GM23338 (cell line): ENCODE data around the gene MLNR. TPM values are rescaled to one million over a fixed set of nuclear protein-coding genes. Genes with fewer than 3 reads are reported as not detected.

Source experiments
- ATAC-seq: fragments of 200-7000 bp; cut with Tn5 transposase; 3 replicates; pipeline ENCODE4 v1.9.1; 2020
- DNase-seq: peaks from one replicate; pipeline ENCODE4 v3.0.0-alpha.2; 2015; ENCODE audit warnings: low spot score
- H2AFZ ChIP-seq: fragments of 200-600 bp; sonication (generic); 2 replicates; pipeline ENCODE4 v1.8.0; 2016; ENCODE audit warnings: antibody characterized with exemption, mild to moderate bottlenecking, moderate library complexity
- H3F3A ChIP-seq: fragments of 200-600 bp; sonication (generic); replicated peaks from 2 replicates; pipeline ENCODE4 v1.8.0; 2017; ENCODE audit warnings: antibody characterized with exemption, mixed run types, low read depth
- H3K27ac ChIP-seq: fragments of 200-600 bp; sonication (generic); 2 replicates; pipeline ENCODE4 v1.6.1; 2016; ENCODE audit warnings: low read depth
- H3K27me3 ChIP-seq: fragments of 200-600 bp; sonication (generic); 2 replicates; pipeline ENCODE4 v1.8.0; 2016; ENCODE audit warnings: mild to moderate bottlenecking, mixed run types, moderate library complexity; ENCODE audit not compliant: insufficient read depth
- H3K36me3 ChIP-seq: fragments of 200-600 bp; sonication (generic); 2 replicates; pipeline ENCODE4 v1.8.0; 2016; ENCODE audit warnings: mild to moderate bottlenecking; ENCODE audit not compliant: insufficient read depth
- H3K4me1 ChIP-seq: fragments of 200-600 bp; sonication (generic); 2 replicates; pipeline ENCODE4 v1.8.0; 2016; ENCODE audit warnings: mild to moderate bottlenecking, moderate library complexity; ENCODE audit not compliant: insufficient read depth
- H3K4me2 ChIP-seq: fragments of 200-600 bp; sonication (generic); 2 replicates; pipeline ENCODE4 v1.7.1; 2017; ENCODE audit warnings: mixed run types
- H3K4me3 ChIP-seq: fragments of 200-600 bp; sonication (generic); 2 replicates; pipeline ENCODE4 v1.6.1; 2016; ENCODE audit warnings: mixed run types
- H3K79me2 ChIP-seq: fragments of 200-600 bp; sonication (generic); replicated peaks from 2 replicates; pipeline ENCODE4 v1.8.0; 2017; ENCODE audit warnings: mild to moderate bottlenecking; ENCODE audit not compliant: insufficient read depth
- H3K9me2 ChIP-seq: fragments of 200-600 bp; sonication (generic); 2 replicates; pipeline ENCODE4 v1.8.0; 2017; ENCODE audit not compliant: insufficient read depth
- H4K20me1 ChIP-seq: fragments of 200-600 bp; sonication (generic); replicated peaks from 2 replicates; pipeline ENCODE4 v1.8.0; 2017; ENCODE audit warnings: mild to moderate bottlenecking; ENCODE audit not compliant: insufficient read depth
- H3K27ac Mint-ChIP-seq: 2 replicates; pipeline ENCODE4 v1.8.0; 2020; ENCODE audit warnings: inconsistent platforms, mild to moderate bottlenecking, moderate library complexity, mixed read lengths
- H3K27me3 Mint-ChIP-seq: 3 replicates; pipeline ENCODE4 v1.8.0; 2022; ENCODE audit warnings: low read depth, mild to moderate bottlenecking, moderate library complexity, mixed read lengths, inconsistent platforms; ENCODE audit not compliant: insufficient read depth, poor library complexity
- H3K36me3 Mint-ChIP-seq: 3 replicates; pipeline ENCODE4 v1.8.0; 2021; ENCODE audit warnings: low read depth, mild to moderate bottlenecking, inconsistent platforms, moderate library complexity, mixed read lengths
- H3K4me1 Mint-ChIP-seq: 3 replicates; pipeline ENCODE4 v1.8.0; 2020; ENCODE audit warnings: mild to moderate bottlenecking, inconsistent platforms, mixed read lengths
- H3K4me3 Mint-ChIP-seq: 3 replicates; pipeline ENCODE4 v1.8.0; 2021; ENCODE audit warnings: moderate library complexity, mild to moderate bottlenecking, inconsistent platforms, mixed read lengths
- H3K9me3 Mint-ChIP-seq: 3 replicates; pipeline ENCODE4 v1.8.0; 2020; ENCODE audit warnings: moderate library complexity, mild to moderate bottlenecking, inconsistent platforms, mixed read lengths
- EZH2 ChIP-seq: fragments of 200-600 bp; sonication (generic); IDR thresholded peaks from one replicate; pipeline ENCODE4 v1.8.0; 2017; ENCODE audit warnings: antibody characterized with exemption, mild to moderate bottlenecking, low read depth; ENCODE audit not compliant: unreplicated experiment
- EZH2phosphoT487 ChIP-seq: fragments of 200-600 bp; sonication (generic); IDR thresholded peaks from one replicate; pipeline ENCODE4 v1.8.1; 2018; ENCODE audit warnings: antibody characterized with exemption; ENCODE audit not compliant: unreplicated experiment
- JUNB ChIP-seq: IDR thresholded peaks from one replicate; pipeline ENCODE4 v1.6.1; 2016; ENCODE audit warnings: antibody characterized with exemption; ENCODE audit not compliant: unreplicated experiment
- NANOG ChIP-seq: IDR thresholded peaks from 2 replicates; pipeline ENCODE4 v1.6.1; 2016; ENCODE audit warnings: antibody characterized with exemption, borderline replicate concordance
- STAT1 ChIP-seq: IDR thresholded peaks from one replicate; pipeline ENCODE4 v1.6.1; 2016; ENCODE audit warnings: antibody characterized with exemption; ENCODE audit not compliant: unreplicated experiment
- ZNF114 ChIP-seq: fragments of 250-450 bp; sonication (Bioruptor Pico); IDR thresholded peaks from 2 replicates; pipeline ENCODE4 v1.5.0; 2020; ENCODE audit warnings: mild to moderate bottlenecking, moderate library complexity
- ZNF331 ChIP-seq: fragments of 250-450 bp; sonication (Bioruptor Pico); IDR thresholded peaks from 2 replicates; pipeline ENCODE4 v1.5.0; 2020; ENCODE audit warnings: low read depth, mild to moderate bottlenecking, moderate library complexity
- ZNF462 ChIP-seq: fragments of 250-450 bp; sonication (Bioruptor Pico); IDR thresholded peaks from 2 replicates; pipeline ENCODE4 v1.5.0; 2020; ENCODE audit warnings: mild to moderate bottlenecking, moderate library complexity
- long read RNA-seq: library from polyadenylated mRNA; unstranded; transcript quantifications from one replicate; pipeline ENCODE4 v2.0.0, GENCODE V29; 2020; ENCODE audit not compliant: unreplicated experiment
- polyA plus RNA-seq: library from polyadenylated mRNA; unstranded; fragments of >200 nt; fragmentation: Nextera tagmentation; extraction: Ambion mirVana; gene quantifications from 2 replicates; pipeline ENCODE4 v1.2.1, GENCODE V29; 2016
- total RNA-seq: library from RNA; depleted of rRNA; stranded (reverse); fragments of >200 nt; shearing (Covaris generic); gene quantifications from 2 replicates; pipeline ENCODE4 v1.2.3, GENCODE V29; 2014; rRNA removed
- TF ChIP-seq, protein P1 (sequence below), 2 experiments: fragments of 200-600 bp in 1 of 2; sonication (generic) in 1 of 2; conservative IDR thresholded peaks; 2 replicates each; pipeline versions ENCODE4 v1.5.1 to v1.6.1; 2016 to 2017; ENCODE audit warnings: antibody characterized with exemption in 2 of 2, low read depth in 2 of 2, mild to moderate bottlenecking in 2 of 2, moderate library complexity in 1 of 2

Gene MLNR, protein sequence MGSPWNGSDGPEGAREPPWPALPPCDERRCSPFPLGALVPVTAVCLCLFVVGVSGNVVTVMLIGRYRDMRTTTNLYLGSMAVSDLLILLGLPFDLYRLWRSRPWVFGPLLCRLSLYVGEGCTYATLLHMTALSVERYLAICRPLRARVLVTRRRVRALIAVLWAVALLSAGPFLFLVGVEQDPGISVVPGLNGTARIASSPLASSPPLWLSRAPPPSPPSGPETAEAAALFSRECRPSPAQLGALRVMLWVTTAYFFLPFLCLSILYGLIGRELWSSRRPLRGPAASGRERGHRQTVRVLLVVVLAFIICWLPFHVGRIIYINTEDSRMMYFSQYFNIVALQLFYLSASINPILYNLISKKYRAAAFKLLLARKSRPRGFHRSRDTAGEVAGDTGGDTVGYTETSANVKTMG
- total RNA-seq (0.17 and 0.54 TPM in 2 replicates), polyA plus RNA-seq (0.17 TPM in 1 of 2 replicates, not detected in the other)
- long read RNA-seq = 0 reads

DNA sequence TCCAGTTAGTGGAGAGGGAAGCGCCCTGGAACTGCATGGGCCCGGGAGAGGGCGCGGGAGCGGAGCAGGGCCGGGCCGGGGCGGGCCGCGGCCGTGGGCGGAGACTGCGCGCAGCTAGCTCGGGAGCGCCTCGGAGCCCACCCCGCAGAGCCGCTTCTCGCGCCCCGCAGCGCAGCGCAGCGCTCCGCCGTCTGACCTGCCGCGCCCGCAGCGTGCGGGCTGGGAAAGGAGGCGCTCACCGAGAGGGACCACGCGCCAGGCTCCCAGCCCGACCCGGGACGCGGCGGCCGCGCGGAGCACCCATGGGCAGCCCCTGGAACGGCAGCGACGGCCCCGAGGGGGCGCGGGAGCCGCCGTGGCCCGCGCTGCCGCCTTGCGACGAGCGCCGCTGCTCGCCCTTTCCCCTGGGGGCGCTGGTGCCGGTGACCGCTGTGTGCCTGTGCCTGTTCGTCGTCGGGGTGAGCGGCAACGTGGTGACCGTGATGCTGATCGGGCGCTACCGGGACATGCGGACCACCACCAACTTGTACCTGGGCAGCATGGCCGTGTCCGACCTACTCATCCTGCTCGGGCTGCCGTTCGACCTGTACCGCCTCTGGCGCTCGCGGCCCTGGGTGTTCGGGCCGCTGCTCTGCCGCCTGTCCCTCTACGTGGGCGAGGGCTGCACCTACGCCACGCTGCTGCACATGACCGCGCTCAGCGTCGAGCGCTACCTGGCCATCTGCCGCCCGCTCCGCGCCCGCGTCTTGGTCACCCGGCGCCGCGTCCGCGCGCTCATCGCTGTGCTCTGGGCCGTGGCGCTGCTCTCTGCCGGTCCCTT lies at the start of gene MLNR:
TSS of gene MLNR (plus strand) at position 303 of the 820 bp plus-strand sequence. CDS start at position 303, 0 bp downstream.
- H3K27ac Mint-ChIP-seq = no peak within 1 kb of the TSS
- H3K4me3 ChIP-seq = peak within 1 kb of the TSS; percentile 57
- peaks cover 28% of the 10 kb centered on the region for H3K4me1 Mint-ChIP-seq
- H3F3A ChIP-seq = peaks cover 7% of the 10 kb centered on the region
- H4K20me1 ChIP-seq = no peaks in the 10 kb centered on the region
- peaks cover 77% of the 10 kb centered on the region for H3K27me3 Mint-ChIP-seq
- no peaks in the 10 kb centered on the region for H3K36me3 ChIP-seq
- no peak within 1 kb of the TSS for H3K27ac ChIP-seq
- peak within 1 kb of the TSS; percentile 98 for H2AFZ ChIP-seq
- ATAC-seq (peak; percentile 71), DNase-seq (peak; percentile 76)
- H3K36me3 Mint-ChIP-seq = no peaks in the 10 kb centered on the region; the same call in 2 of the 3 replicates
- no peaks in the 10 kb centered on the region for H3K79me2 ChIP-seq
- peaks cover 7% of the 10 kb centered on the region for H3K4me1 ChIP-seq
- TF ChIP-seq EZH2 (peak; percentile 2), JUNB (no peak)
- TF ChIP-seq, protein P1, sequence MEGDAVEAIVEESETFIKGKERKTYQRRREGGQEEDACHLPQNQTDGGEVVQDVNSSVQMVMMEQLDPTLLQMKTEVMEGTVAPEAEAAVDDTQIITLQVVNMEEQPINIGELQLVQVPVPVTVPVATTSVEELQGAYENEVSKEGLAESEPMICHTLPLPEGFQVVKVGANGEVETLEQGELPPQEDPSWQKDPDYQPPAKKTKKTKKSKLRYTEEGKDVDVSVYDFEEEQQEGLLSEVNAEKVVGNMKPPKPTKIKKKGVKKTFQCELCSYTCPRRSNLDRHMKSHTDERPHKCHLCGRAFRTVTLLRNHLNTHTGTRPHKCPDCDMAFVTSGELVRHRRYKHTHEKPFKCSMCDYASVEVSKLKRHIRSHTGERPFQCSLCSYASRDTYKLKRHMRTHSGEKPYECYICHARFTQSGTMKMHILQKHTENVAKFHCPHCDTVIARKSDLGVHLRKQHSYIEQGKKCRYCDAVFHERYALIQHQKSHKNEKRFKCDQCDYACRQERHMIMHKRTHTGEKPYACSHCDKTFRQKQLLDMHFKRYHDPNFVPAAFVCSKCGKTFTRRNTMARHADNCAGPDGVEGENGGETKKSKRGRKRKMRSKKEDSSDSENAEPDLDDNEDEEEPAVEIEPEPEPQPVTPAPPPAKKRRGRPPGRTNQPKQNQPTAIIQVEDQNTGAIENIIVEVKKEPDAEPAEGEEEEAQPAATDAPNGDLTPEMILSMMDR (conservative IDR thresholded peaks at IDR 0.05; ENCODE audit: low read depth in 2 of 2) = peak; percentile 17 to 50; a peak in 2 of 4 replicates
- peaks cover 93% of the 10 kb centered on the region for H3K27me3 ChIP-seq
- peaks cover 9% of the 10 kb centered on the region; the same call in 2 of the 3 replicates for H3K9me3 Mint-ChIP-seq
- no peaks in the 10 kb centered on the region for H3K9me2 ChIP-seq
- peak within 1 kb of the TSS; percentile 88 for H3K4me2 ChIP-seq
- H3K4me3 Mint-ChIP-seq = peak within 1 kb of the TSS; percentile 75

- H3K79me2 ChIP-seq = no peaks in the 10 kb centered on the region
- Mint-ChIP-seq H3K9me3 (no peaks in the 10 kb centered on the region), H3K36me3 (peaks cover 11% of the 10 kb centered on the region; the same call in 1 of the 3 replicates), H3K27me3 (no peaks in the 10 kb centered on the region), H3K27ac (no peak overlapping the region), H3K4me1 (no peaks in the 10 kb centered on the region; the same call in 2 of the 3 replicates), H3K4me3 (no peak overlapping the region)
- H4K20me1 ChIP-seq = no peaks in the 10 kb centered on the region
- no peaks in the 10 kb centered on the region for H3K27me3 ChIP-seq
- no peak for DNase-seq
- H2AFZ ChIP-seq = no peak overlapping the region
- H3K9me2 ChIP-seq = no peaks in the 10 kb centered on the region
- no peaks in the 10 kb centered on the region for H3K4me1 ChIP-seq
- no peak for TF ChIP-seq NANOG
- TF ChIP-seq JUNB = no peak
- TF ChIP-seq ZNF331 (CRISPR knock-in tag) = no peak
- no peak for TF ChIP-seq STAT1
- TF ChIP-seq ZNF114 (CRISPR knock-in tag) = no peak
- no peak for TF ChIP-seq EZH2phosphoT487
- no peak for TF ChIP-seq ZNF462 (CRISPR knock-in tag)
- H3K27ac ChIP-seq = no peak overlapping the region
- ATAC-seq = no peak
- H3K4me2 ChIP-seq = no peak overlapping the region
- H3K4me3 ChIP-seq = no peak overlapping the region
- no peaks in the 10 kb centered on the region for H3F3A ChIP-seq
- H3K36me3 ChIP-seq = no peaks in the 10 kb centered on the region
Observed at GRCh38 chr13:49171359-49171758, 48.8 kb upstream of the MLNR start.
